GM21423 (cell line): ENCODE measurements around the gene SLC7A11.
"Not testable (repeated sequence)": the region's sequence is repeated elsewhere in the genome, so short reads cannot be mapped to it uniquely, and the experiment has no call there.

Source experiments
- ATAC-seq: cut with Tn5 transposase; IDR thresholded peaks from one replicate; pipeline ENCODE4 v1.9.1; 2021; ENCODE audit warnings: mild to moderate bottlenecking, moderate library complexity; ENCODE audit not compliant: unreplicated experiment

The SLC7A11 gene

GRCh38 chr4:138210576-138210975, 31.6 kb downstream of the SLC7A11 start:
- not testable (repeated sequence) for ATAC-seq

- no peak for ATAC-seq
Observed at GRCh38 chr4:138209094-138209493, 33.1 kb downstream of the SLC7A11 start.

DNA sequence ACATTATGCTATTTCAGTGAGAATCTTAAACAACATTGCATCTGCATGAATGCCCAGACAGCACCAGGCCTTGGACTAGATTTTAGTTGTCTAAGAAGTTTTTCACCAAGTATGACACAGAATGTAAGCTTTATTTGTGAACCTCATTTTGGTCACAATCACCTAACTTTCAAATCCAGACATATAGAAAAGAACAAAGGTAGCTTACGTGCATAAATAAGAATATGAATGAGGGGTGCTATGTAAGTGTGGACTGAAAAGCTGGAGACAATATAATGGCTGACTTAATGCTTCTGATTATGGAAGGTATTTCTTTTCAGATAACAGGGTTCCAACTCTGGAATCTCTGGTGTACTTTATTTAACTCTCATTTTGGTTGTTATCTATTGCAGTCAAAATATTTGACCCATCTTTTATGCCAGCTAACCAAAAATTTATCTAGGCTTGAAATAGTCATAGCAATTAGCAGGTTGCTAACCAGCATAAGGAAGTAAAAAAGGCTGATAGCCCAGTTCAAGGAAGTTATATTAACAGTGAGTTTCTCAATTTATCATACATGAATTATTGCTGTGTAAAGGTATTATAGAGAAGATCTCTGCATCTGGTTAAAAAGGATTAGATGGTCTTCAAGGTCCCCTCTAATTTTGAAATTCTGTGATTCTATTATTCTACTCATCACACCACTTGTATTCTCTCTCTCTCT, 36.5 kb downstream of the SLC7A11 start:
- no peak for ATAC-seq

DNA sequence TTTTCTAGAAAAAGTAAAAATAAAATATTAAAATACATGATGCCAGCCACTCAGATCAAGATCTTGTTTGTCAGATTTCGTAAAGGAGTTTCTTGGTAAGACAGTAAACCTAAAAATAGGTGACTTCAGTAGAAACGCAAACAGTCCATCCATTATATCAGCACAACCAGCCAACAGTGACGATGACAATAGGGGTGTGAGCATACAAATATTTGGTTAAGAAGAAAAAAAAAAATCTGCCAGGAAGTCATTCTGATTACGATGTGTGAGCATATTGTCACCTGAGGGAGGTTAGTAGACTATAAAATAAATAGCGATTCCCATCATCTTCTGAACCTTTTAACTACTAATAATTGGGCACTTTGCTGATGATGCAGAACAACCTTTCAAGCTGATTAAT, 37.6 kb downstream of the SLC7A11 start:
- no peak for ATAC-seq

DNA sequence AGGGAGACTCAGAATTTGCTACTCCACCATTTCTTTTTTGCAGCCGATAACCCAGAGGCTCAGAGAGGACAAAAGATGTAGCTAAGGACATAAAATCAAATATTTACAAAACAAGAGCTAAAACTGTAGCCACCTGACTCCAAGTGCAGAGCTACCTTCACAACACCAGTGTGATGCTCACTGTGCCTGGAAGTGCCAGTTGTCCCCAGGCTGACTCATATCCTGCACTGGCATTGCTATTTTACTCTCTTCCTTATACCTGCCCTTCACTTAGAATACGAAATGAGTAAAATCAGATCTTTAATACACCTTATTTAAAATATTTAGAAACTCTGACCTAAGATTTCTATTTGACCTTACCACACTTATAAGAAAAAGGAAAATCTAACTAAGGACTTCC, 39.5 kb downstream of the SLC7A11 start:
- no peak for ATAC-seq

DNA sequence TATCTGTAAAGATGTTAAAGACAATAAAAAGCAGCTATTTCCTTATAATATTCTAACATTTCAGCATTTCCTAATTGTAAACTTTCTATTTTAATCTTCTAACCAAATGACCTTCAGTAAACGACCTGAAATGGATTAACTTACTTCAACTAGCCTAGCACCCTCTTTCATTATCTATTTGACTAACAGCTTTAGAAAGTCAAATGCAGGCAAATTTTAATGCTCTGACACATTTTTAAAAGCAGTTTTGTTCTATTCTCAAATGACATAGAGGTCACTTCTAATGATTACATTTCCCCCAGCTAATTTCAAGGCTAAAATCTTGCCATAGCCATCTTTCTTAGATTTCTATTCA, 41.9 kb downstream of the SLC7A11 start:
- ATAC-seq: peak; percentile 29

- peak; percentile 70 for ATAC-seq
Observed at GRCh38 chr4:138199568-138200235, 42.4 kb downstream of the SLC7A11 start.

DNA sequence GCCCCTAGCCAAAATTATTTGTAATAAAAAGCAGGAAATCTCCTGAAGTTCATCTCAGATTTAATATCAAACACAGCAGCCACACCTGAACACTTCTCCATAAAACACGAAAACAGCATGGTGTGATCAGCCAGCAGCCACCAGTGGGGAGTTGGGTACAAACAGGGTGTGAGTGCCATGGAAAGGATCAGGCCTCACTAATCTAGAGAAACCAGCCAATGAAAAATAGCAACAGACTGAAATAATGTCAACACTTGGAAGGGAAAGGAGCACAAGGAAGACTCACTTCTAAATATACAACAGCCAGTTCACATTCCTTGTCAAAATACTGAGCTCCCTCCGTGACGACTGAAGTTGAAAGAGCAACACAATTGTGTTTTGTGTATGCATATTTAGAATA, 46.0 kb downstream of the SLC7A11 start:
- ATAC-seq: no peak

DNA sequence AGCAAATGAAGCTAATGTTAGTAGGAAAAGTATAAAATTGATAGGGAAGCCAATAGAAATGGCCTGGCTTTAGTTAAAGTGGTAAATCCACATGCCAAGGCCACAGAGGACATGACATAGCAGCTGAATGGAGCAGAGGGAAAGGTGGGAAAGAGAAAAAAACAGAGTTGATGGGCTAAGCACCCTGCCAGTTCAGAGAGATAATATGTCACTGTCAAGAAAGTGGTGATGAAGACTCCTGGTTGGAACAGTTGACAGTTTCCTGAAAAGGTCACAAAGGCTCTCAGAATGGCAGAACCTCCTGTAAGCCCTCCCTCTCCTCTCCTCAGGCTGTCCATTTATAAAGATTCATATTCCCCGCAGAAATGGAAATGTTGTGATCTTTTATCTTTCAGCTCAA, 48.2 kb downstream of the SLC7A11 start:
- ATAC-seq: no peak

DNA sequence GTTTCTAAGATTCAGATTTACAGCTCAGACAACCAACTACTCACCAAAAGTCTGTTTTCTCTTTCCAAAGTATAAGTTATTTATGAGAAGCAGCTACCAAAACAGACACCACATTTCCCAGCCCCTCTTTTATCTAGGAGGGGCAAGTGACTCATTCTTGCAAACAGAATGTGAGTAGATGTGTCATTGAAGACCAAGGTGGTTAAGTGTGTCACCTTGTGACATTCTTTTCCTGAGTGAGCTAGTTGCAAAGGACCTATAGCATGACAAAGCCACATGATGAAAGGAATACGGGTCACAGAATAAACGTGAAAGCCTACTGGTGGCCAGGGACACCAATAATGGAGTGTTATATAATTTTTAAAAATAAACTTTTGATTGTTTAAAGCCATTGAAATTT, 50.0 kb downstream of the SLC7A11 start:
- ATAC-seq: no peak

DNA sequence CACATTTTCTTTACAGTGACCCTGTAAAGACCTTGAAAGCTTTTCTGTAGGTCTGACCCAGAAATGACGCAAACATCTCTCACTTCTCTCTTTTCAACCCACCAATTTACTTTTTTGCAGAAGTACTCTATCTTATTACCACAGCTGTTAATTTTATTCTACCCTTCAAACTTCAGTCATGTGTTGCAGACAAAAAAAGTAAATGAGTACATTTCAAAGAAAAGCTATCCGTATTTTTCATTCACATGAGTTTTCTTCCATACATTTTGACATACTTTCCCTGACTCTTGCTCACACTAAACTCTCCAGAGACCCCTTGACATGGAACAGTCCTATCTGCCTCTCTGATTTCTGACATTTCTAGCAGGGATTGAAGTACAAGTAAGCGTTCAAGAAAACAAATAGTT, 51.7 kb downstream of the SLC7A11 start:
- peak; percentile 99 for ATAC-seq

DNA sequence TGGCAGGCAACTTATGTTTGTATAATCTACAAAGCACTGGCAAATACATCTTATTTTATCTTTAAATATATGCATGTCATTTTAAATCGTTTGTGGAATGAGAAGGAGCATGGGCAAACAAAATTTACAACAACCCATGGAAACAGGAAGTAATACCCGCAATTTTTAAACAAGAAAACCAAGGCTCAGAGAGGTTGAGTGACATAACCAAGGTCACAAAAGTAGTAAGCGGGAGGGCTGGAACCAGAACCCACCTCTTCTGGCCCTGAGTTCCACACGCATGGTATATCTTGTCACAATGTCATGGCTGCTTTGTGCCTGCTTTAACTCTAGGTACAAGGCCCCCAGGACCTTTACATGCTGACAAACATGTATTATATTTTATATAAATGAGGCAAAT, 52.9 kb downstream of the SLC7A11 start:
- ATAC-seq: no peak

- no peak for ATAC-seq
Observed at GRCh38 chr4:138188406-138189084, 53.6 kb downstream of the SLC7A11 start.

GRCh38 chr4:138185859-138186645, 56.1 kb downstream of the SLC7A11 start:
- ATAC-seq: no peak

GRCh38 chr4:138184886-138185285, 57.3 kb downstream of the SLC7A11 start:
- ATAC-seq: no peak

- ATAC-seq: peak; percentile 61
Observed at GRCh38 chr4:138182838-138183426, 59.2 kb downstream of the SLC7A11 start.

GRCh38 chr4:138181287-138181686, 60.9 kb downstream of the SLC7A11 start:
- no peak for ATAC-seq

DNA sequence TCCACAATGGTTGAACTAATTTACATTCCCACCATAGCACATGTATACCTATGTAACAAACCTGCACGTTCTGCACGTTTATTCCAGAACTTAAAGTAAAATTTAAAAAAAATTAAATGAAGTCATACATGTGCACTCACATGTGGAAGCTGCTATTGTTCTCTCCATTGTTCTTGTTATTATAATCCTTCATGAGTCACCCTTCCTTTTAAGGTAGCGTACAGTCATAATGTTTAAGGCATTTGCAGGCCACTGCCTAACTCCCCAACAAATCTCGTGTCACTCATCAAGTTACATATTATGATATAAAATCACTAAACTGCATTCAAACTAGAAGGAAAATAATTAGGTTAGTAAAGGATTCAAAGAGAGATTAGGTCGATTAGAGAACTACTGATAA, 63.6 kb downstream of the SLC7A11 start:
- no peak for ATAC-seq

DNA sequence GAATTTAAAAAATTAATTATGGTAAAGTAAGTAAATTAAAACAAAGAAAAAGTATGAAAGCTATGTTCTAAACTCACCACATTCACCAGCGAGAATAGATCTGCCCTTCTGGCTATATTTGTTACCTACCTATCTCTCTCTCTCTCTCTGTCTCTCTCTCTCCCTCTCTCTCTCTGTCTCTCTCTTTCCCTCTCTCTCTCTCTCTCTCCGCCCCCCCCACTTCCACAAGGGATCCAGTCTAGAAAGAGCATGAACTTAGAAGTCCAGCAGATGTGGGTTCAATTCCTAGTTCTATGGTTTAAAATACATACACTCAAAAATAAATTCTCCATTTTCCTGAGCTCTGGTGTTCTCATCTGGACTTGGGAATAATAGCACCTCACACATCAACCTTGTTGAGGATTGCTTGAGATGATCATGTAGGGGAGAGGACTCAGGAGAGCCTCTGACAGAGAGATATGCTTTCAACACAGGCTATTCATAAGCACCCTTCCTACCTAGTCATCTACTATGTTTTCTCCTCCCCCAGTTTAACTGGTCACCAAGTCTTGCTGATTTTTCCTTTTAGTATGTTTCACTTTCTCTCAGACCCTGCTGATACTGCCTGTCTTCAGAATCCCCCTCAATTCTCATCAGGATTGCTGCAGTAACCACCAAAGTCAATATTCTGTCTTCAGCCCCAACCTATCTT, 64.7 kb downstream of the SLC7A11 start:
- no peak for ATAC-seq

GRCh38 chr4:138174981-138175794, 67.0 kb downstream of the SLC7A11 start:
- ATAC-seq: no peak
